HG02840 (cell line): Measurements from ENCODE around the gene RUNX1.

ENCODE experiments used
- ATAC-seq: cut with Tn5 transposase; IDR thresholded peaks from one replicate; pipeline ENCODE4 v1.9.1; 2021; ENCODE audit warnings: mild to moderate bottlenecking, moderate library complexity, moderate number of reproducible peaks; ENCODE audit not compliant: unreplicated experiment, low FRiP score

Gene RUNX1

GRCh38 chr21:34782506-34783360, 266.4 kb downstream of the RUNX1 start:
- ATAC-seq: no peak

GRCh38 chr21:34781526-34781925, 267.6 kb downstream of the RUNX1 start:
- no peak for ATAC-seq

GRCh38 chr21:34779860-34780259, 269.2 kb downstream of the RUNX1 start:
- ATAC-seq: no peak

GRCh38 chr21:34775793-34776192, 273.3 kb downstream of the RUNX1 start:
- ATAC-seq: no peak

GRCh38 chr21:34774750-34775149, 274.4 kb downstream of the RUNX1 start:
- no peak for ATAC-seq

- no peak for ATAC-seq
Measured at GRCh38 chr21:34771512-34772028, 277.5 kb downstream of the RUNX1 start.

GRCh38 chr21:34770576-34770975, 278.5 kb downstream of the RUNX1 start:
- no peak for ATAC-seq

- ATAC-seq: no peak
Measured at GRCh38 chr21:34768326-34768725, 280.8 kb downstream of the RUNX1 start.

- no peak for ATAC-seq
Measured at GRCh38 chr21:34766862-34767261, 282.2 kb downstream of the RUNX1 start.

- ATAC-seq: no peak
Measured at GRCh38 chr21:34765619-34766018, 283.5 kb downstream of the RUNX1 start.

- ATAC-seq: no peak
Measured at GRCh38 chr21:34764715-34765284, 284.3 kb downstream of the RUNX1 start.

- ATAC-seq: no peak
Measured at GRCh38 chr21:34762786-34763185, 286.3 kb downstream of the RUNX1 start.

- no peak for ATAC-seq
Measured at GRCh38 chr21:34761758-34762330, 287.3 kb downstream of the RUNX1 start.

- ATAC-seq: no peak
Measured at GRCh38 chr21:34754690-34755647, 294.1 kb downstream of the RUNX1 start.

GRCh38 chr21:34748862-34749261, 300.2 kb downstream of the RUNX1 start:
- no peak for ATAC-seq

- ATAC-seq: peak; percentile 69
Measured at GRCh38 chr21:34745557-34746255, 303.4 kb downstream of the RUNX1 start.

GRCh38 chr21:34744801-34745200, 304.3 kb downstream of the RUNX1 start:
- no peak for ATAC-seq

- no peak for ATAC-seq
Measured at GRCh38 chr21:34743831-34744230, 305.3 kb downstream of the RUNX1 start.

GRCh38 chr21:34743285-34743684, 305.8 kb downstream of the RUNX1 start:
- ATAC-seq: no peak

GRCh38 chr21:34740198-34740597, 308.9 kb downstream of the RUNX1 start:
- ATAC-seq: no peak
